Embryonic facial prominence (tissue), 1 donor: ENCODE measurements around the gene SPATA31C1.
"Not testable (repeated sequence)": the region's sequence is repeated elsewhere in the genome, so short reads cannot be mapped to it uniquely, and the experiment has no call there.

ENCODE experiments used
- DNase-seq: peaks from one replicate; pipeline ENCODE4 v3.0.0-alpha.2; 2016; ENCODE audit errors: extremely low spot score

SPATA31C1 gene

GRCh38 chr9:87938336-87938735, 20.6 kb downstream of the SPATA31C1 start:
- not testable (repeated sequence) for DNase-seq

- DNase-seq = not testable (repeated sequence)
Measured at GRCh38 chr9:87939096-87939495, 21.3 kb downstream of the SPATA31C1 start.

GRCh38 chr9:87944096-87944495, 26.3 kb downstream of the SPATA31C1 start:
- no peak for DNase-seq

- no peak for DNase-seq
Measured at GRCh38 chr9:87944682-87945081, 26.9 kb downstream of the SPATA31C1 start.

GRCh38 chr9:87950296-87950695, 32.5 kb downstream of the SPATA31C1 start:
- no peak for DNase-seq

GRCh38 chr9:87950765-87951488, 33.2 kb downstream of the SPATA31C1 start:
- DNase-seq = no peak

- no peak for DNase-seq
Measured at GRCh38 chr9:87954230-87954629, 36.5 kb downstream of the SPATA31C1 start.

GRCh38 chr9:87957839-87958238, 40.1 kb downstream of the SPATA31C1 start:
- no peak for DNase-seq

GRCh38 chr9:87958591-87958990, 40.8 kb downstream of the SPATA31C1 start:
- DNase-seq = no peak

- no peak for DNase-seq
Measured at GRCh38 chr9:87959916-87960581, 42.3 kb downstream of the SPATA31C1 start.

GRCh38 chr9:87963770-87964169, 46.0 kb downstream of the SPATA31C1 start:
- DNase-seq = no peak

- DNase-seq = no peak
Measured at GRCh38 chr9:87964826-87965225, 47.1 kb downstream of the SPATA31C1 start.

GRCh38 chr9:87968155-87968554, 50.4 kb downstream of the SPATA31C1 start:
- DNase-seq = no peak

- no peak for DNase-seq
Measured at GRCh38 chr9:87970602-87971001, 52.8 kb downstream of the SPATA31C1 start.

GRCh38 chr9:87973122-87973521, 55.4 kb downstream of the SPATA31C1 start:
- DNase-seq = no peak
